ENCODE results near the gene MCF2L2.
A peak's percentile ranks its signal among the peaks of the same experiment; 100 is the strongest.
"Not testable (repeated sequence)": the region's sequence is repeated elsewhere in the genome, so short reads cannot be mapped to it uniquely, and the experiment has no call there.

MCF2L2 gene, protein sequence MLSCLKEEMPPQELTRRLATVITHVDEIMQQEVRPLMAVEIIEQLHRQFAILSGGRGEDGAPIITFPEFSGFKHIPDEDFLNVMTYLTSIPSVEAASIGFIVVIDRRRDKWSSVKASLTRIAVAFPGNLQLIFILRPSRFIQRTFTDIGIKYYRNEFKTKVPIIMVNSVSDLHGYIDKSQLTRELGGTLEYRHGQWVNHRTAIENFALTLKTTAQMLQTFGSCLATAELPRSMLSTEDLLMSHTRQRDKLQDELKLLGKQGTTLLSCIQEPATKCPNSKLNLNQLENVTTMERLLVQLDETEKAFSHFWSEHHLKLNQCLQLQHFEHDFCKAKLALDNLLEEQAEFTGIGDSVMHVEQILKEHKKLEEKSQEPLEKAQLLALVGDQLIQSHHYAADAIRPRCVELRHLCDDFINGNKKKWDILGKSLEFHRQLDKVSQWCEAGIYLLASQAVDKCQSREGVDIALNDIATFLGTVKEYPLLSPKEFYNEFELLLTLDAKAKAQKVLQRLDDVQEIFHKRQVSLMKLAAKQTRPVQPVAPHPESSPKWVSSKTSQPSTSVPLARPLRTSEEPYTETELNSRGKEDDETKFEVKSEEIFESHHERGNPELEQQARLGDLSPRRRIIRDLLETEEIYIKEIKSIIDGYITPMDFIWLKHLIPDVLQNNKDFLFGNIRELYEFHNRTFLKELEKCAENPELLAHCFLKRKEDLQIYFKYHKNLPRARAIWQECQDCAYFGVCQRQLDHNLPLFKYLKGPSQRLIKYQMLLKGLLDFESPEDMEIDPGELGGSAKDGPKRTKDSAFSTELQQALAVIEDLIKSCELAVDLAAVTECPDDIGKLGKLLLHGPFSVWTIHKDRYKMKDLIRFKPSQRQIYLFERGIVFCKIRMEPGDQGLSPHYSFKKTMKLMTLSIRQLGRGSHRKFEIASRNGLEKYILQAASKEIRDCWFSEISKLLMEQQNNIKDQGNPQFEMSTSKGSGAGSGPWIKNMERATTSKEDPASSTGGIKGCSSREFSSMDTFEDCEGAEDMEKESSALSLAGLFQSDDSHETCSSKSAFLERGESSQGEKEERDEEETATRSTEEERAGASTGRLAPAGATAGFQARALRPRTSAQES

DNA sequence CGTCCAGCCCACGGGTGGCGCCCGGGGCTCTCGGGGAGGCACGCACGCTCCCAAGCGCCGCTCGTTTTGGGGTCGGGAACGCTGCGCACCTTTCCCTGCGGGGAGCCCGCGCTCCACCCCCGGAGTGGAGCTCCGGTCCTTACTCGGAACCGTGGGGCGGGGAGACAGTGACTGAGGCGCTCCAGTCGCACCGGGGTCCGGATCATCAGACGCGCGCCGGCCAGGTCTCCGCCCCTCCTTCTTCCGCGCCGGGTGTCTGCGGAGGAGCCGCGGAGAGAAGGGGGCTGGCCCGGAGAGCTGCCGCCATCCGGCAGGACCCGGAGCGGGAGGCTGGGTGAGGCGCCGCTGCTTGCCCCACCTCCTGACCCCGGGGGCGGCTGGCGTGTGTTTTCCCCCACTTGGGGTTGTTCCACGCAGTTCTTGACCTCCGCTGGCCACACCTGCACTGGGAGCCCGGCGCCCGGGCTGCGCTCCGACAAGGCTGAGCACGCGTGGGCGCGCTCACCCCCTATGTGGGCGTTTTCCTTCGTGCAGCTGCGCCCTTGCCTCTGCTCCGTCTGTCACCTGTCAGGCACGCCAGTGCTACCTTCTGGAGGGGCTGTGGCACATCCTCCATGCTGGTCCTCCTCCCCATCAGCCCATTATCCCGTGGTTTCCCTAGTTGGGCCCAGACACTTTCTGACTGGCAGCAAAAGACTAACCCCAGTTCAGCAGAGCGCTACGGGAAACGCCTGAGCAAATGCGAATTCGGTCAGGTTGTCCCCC lies at the start of gene MCF2L2:
MCF2L2 (minus strand) TSS at position 173 of the 765 bp plus-strand sequence. CDS start 642 bp downstream, outside the sequence.
- peak; percentile 82 for DNase-seq

DNA sequence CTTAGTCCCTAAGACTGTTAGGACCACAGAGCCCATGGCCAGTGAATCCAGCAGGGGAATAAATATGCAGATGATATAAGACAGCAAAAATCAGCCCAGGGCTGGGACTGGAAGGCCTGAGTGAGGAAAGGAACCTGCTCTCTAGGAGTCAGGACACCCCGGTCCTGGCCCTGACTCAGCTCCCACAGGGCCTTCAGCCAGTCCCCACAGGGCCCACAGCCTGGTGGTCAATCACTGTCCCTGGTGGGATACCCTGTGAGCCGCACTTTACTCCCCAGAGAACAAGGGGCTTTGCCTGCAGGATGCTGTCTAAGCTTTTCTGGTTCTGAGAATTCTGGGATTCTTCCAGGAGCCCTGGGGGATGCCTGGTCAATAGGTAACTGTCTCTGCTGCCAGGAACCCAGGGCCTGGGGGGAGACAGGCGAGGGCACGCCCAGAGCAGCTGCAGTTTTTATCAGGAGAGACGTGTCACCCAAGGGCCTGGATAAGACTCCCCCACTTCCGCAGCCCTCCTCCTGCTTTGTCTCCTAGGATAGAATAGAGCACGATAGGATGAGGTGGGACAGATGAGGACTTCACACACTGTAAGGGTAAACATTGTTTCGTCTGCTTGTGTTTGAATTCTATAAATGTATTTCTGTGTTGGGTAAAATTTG lies 49.5 kb upstream of the MCF2L2 start:
- DNase-seq, result peak; percentile 94

DNA sequence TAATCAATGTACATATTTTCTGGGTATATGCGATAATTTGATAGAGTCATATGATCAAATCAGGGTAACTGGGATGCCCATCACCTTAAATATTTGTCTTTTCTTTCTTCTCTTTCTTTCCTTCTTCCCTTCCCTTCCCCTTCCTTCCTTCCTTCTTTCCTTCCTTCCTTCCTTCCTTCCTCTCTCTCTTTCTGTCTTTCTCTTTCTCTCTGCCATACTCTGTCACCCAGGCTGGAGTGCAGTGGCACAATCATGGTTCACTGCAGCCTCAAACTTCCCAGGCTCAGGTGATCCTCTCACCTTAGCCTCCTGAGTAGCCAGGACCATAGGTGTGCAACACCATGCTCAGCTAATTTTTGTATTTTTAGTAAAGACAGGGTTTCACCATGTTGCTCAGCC lies 47.3 kb upstream of the MCF2L2 start:
- DNase-seq, result not testable (repeated sequence)

DNA sequence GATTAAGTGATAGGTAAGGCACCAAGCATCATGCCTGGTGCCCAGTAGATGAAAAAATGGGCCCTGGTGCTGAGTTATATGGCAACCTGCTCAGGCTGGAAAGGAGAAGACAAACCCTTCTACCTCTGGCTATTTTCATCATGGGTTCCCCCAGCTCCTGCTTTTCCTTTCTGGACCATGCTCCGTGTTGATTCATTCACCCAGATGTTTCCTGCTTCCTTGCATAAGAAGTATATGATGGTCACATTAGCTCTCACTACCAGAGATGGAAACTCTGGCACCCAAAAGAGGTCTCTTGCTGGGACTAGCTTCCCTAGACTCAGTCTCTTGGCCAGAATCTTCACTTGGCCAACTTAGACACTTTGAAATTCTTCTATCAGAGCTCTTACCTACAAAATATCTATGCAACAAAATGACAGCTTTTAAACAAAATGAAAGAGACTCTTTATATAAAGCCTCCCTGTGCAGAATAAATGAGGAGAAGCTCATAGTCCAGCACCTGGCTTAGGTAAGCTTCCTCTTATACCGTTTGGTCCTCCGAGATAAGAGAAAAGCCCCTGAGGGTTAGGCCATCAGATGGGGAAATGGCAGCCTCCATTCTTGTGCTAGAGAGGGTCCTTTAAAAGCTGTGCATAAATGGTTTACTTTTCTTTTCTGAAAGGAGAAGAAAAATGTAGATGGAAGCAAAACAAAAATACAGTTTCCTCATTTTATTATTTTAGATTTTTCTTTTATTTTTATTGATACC lies 46.8 kb upstream of the MCF2L2 start:
- DNase-seq, result no peak

DNA sequence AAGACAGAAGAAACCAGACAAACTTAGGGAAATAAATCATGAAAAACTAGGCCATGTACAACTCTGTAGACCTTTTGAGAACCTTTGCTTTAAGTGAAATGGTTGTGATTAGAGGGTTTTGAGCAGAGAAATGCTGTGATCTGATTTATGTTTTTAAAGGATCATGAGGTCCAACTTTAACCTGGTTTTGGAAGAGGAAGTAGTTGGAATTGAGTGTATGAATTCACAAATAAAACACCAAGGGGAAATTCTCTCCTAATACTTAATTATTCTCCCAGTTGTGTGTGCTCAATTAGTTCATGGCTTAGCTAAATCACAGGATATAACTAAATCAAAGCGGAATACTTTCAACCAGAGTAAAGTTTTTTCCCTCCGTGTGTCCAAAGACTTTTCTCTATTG lies 45.5 kb upstream of the MCF2L2 start:
- no peak for DNase-seq

DNA sequence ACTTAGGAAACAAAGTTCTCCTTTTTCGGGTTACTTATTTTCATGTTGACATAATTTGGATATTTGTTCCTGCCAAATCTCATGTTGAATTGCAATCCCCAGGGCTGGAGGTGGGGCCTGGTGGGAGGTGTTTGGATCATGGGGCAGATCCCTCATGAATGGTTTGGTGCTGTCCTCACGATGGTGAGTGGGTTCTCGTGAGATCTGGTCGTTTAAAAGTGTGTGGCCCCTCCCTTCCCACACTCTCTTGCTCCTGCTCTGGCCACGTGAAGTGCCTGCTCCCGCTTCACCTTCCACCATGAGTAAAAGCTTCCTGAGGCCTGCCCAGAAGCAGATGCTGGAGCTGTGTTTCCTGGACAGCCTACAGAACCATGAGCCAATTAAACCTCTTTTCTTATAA lies 43.7 kb upstream of the MCF2L2 start:
- DNase-seq, result no peak

DNA sequence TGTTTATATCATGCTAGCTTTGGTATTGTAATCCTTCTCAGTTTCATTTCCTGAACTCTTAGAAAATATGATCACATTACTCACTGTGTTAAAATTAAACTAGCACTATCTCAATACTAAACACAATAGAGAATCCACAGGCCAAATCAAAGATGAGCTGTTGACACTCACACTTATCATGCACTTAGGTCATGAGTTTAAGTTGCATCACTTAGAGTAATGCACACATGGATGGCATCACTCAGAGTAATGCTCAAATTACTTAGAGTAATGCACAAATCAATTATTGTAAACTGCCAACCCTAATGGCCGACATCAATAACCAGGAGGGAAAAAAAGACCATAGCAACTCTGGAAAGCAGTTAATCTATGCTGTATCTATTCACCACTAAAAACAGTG lies 40.0 kb upstream of the MCF2L2 start:
- DNase-seq, result no peak

DNA sequence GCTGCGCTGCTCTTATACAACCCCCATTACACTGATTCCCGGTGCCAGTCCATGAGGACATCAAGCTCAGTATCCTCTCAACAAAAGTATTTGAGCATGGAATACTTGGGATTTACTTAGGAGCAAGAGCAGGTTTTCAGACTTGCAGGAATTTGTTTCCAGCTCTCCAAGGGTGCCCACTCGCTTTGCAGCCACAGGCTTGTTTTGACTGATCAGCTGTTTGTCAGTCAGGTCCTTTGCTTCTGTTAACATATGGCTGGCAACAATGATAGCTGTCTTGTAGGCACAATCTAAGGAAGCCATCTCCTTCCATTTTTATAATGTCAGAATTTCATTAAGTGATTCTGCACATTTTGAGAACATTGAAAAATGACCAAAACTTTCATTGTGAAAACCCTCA lies 38.2 kb upstream of the MCF2L2 start:
- no peak for DNase-seq

DNA sequence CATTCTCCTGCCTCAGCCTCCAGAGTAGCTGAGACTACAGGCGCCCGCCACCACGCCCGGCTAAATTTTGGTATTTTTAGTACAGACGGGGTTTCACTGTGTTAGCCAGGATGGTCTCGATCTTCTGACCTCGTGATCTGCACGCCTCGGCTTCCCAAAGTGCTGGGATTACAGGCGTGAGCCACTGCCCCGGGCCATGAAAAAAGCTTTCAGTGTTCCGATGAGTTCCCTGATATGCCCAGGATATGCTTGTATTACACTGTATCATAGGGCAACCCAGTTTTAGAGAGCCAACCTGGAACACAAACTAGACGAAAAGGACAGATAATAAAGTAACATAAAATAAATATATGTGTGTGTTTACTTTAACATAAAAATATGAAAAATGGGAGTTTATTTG lies 37.3 kb upstream of the MCF2L2 start:
- DNase-seq, result not testable (repeated sequence)

DNA sequence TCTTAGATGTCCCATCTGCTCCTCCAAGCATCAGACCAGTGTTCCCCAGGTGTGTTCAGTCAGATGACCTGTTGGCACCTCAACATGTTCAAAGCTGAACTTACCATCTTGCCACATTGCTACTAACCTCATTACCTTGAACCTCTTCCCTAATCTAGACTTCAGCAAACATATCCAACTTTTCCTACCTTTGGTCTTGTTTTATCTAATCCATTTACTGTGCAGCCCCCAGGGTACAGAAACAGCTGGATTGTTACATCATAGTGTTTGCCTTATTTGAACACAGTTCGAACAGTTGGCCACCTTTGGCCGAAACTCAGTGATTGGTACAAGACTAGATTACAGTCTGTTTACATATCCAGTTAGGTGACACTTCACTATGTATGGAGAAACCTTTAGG lies 36.1 kb upstream of the MCF2L2 start:
- DNase-seq, result no peak

DNA sequence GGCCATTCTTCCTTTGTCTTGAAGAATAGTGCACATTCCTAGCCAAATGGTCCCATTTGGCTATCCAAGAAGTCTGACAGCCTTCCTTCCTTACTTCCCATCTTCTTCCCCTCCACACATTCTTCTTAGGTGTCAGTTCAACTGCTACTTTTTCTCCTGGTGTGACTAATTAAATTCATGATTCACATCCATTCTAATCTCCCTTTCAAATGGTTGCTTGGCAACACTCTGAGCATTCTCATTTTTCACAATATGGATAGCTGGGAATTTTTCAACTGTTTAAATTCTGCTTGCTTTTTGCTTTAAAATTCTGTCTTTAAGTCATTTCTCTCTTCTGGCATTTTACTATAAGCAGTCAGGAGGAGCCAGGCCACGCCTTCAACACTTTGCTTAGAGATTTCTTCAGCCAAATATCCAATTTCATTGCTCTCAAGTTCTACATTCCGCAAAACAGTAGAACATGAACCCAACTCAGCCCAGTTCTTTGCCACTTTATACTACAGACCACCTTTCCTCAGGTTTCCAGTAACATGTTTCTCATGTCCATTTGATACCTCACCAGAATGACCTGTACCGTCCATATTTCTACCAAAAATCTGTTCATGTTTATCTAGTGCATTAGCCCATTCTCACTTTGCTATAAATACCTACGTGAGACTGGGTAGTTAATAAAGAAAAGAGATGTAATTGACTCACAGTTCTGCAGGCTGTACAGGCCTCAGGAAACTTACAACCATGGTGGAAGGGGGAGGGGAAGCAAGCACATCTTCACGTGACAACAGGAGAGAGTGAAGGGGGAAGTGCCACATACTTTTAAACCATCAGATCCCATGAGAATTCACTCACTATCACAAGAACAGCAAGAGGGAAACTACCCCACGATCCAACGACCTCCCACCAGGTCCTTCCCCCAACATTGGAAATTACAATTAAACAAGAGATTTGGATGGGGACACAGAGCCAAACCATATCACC lies 31.9 kb upstream of the MCF2L2 start:
- DNase-seq, result no peak

DNA sequence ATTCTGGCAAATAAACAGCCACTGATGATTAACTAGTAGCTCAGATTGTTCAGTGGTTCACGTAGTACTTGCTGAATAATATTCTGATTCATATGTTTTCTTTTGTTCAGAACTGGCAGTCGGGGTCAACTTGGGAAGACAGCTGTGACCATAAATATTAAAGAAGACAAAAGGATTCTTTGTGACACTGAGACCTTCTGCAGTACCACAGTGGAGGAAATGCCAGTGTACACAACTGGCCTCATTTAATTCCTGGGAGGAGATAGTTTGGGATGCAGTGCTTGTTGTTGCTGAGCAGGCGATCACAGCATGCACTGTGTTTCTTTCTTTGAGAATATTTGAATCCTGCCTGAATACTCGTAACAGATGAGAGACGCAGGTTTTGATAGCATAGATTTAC lies 26.7 kb upstream of the MCF2L2 start:
- DNase-seq, result no peak

DNA sequence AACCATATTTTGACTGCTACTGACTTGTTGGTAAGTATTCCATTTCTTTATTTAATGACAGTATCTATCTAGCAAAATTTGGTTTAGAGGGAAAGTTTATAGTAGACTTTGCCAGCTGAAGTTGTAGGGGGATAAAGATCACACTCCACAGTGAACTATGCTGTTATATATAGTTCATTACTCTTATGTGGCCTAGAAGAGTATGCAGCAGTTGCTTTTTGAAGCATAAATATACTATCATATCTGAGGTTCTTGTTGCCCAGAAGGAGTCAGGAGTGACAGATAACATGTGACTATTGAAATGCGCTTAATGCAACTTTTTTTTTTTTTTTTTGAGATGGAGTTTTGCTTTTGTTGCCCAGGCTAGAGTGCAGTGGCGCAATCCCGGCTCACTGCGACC lies 25.6 kb upstream of the MCF2L2 start:
- DNase-seq, result no peak

DNA sequence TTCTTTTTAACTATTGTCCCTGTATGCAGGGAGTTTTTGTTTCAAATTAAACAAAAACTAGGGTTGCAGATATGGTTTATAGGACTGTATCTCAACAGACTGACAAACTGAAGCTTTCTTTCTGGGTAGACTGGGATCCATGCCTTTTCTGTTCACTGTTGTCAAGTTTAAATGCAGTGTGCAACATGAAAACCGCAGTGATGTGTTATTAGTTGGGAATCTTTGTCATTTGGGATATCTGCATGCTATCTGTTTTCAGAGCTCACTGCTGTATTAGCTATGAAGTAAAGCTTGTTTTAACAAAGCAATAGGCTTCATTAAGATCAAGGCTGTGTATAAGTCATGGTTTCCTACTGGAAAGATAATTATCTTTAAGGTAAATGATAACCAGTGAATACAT lies 21.4 kb upstream of the MCF2L2 start:
- DNase-seq, result no peak

DNA sequence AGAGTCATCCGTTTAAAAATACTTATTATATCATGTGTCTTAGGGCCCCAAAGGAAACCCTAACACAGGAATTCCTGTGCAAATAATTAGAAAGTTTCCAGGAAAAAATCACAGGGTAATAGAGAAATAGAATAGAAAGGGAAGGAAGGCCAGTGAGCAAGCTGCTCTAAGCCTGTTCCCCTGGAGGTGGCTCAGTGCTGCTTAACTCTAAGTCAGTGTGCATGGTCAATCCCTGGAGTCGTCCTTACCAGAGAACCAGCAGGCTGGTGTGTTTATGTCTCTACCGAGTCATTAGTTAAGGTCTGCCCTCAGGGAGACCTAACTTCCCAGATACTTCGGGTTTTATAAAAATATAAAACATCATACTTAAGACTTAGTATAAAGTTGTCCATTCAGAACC lies 21.0 kb upstream of the MCF2L2 start:
- peak; percentile 35 for DNase-seq

DNA sequence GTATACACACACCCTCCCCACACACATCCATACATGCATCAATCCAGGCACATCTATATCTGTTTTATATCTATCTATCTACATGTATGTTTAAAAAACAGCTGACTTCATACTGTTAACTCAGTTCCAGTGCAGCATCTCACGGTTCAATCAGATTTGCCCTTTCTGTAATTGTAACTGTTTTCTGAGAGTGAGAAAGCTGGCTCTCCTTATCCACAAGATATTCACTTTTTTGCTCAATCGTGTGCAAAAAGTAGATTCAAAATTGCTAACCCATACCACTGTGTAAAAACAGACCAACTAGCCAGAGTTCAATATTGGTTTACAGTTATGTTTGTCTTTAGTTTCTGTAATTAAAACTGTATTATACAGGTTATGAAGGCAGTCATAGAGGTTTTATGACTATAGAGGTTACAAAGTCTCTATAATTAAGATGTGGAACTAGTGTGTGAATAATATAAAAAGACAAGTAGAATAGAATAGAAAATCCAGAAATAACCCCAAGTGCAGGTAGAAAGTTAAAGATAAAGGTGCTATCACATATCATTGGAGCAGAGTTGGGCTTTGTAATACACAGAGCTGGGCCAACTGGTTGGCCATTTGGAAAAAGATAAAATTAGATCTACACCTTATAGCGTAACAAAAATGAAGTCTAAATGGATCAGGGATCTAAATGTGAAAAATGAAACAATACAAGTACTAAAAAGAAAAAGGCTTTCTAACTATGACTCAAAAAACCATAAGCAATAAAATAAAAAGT lies 20.1 kb upstream of the MCF2L2 start:
- DNase-seq, result no peak

DNA sequence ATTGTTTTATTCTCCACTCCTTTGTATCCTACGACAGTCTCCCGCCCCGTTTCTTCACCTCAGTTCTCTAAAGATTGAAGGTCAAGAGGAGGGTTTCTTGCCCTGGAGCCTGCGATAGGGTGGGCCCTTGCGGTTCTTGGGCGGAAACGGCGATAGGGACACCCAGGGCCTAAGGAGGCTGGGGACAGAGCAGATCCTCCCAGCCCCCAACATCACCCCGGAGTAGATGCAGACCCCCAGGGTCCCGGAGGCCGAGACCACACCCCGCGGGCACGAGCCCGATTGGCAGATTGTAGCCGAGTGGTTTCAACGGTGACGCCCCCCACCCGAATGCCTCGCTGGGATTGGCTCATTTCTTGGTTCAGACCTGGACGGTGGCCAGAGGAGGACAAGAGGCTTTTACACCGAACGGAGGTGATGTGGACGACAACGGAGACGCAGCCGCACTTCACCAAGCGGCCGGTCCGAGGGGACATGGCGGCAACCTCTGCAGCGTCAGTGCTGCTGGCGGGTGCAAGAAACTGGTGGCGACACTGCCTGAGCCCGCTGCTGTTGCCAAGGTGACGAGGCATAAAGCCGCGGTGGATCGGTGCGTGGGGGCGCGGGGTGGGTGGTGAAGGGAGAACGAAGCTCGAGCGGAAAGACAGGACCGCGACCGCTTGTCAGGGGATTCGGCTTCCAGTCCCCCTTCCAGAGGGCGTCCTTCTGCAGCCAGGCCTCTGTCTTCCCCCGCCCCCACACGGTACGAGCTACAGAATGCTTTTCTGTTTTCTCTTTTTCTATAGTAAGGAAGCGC lies 19.0 kb upstream of the MCF2L2 start:
- peak; percentile 99 for DNase-seq

DNA sequence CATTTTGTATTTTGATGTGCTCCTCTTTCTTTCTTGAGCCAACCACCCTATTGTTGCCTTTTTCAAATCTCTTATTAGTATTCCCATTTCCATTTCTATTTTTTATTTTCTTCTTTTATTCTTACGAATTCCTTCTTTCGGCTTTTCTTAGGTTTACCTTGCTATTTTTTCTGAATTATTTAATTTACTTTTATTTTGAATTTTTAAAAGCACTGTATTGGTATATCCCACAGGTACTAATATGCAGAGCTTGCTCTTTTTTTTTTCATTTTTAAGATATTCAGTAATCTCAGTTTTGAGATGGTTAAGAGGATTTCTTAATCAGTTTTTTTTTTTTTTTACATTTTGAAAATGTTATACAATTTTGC lies 18.4 kb upstream of the MCF2L2 start:
- no peak for DNase-seq

DNA sequence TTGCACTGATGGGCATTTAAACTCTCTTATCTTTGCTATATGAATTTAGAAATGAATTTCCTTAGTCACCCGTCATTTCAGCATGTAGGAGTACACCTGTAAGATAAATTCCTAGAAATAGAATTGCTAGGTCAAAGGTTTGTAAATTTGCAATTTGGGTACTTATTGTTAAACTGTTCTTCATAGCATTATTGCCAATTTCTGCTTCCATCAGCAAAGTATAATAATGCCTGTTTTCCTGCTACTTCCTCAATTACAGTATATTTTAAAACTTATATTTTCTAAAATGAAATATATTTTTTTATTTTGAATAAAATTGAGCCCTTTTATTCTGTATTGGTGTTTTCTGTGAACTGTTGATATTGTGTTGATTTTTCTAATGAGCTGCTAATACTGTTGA lies 16.3 kb upstream of the MCF2L2 start:
- DNase-seq, result no peak

Measured in COR-L47 (cell line).